HG03342 (cell line): ENCODE data around the gene ZNF598.
"Not testable (repeated sequence)": the region's sequence is repeated elsewhere in the genome, so short reads cannot be mapped to it uniquely, and the experiment has no call there.

ENCODE experiments used
- ATAC-seq: cut with Tn5 transposase; IDR thresholded peaks from one replicate; pipeline ENCODE4 v1.9.1; 2021; ENCODE audit warnings: mild to moderate bottlenecking, moderate library complexity; ENCODE audit not compliant: unreplicated experiment

ZNF598 gene

GRCh38 chr16:2028620-2029220, 19.1 kb upstream of the ZNF598 start:
- no peak for ATAC-seq

GRCh38 chr16:2028146-2028545, 18.5 kb upstream of the ZNF598 start:
- no peak for ATAC-seq

- ATAC-seq = no peak
Measured at GRCh38 chr16:2027024-2028010, 17.7 kb upstream of the ZNF598 start.

GRCh38 chr16:2026461-2027023, 16.9 kb upstream of the ZNF598 start, which contains the start of gene NHERF2:
TSS of gene NHERF2 (plus strand) at chr16:2026902. CDS start at chr16:2027006, 104 bp downstream.
- ATAC-seq = no peak

GRCh38 chr16:2025878-2026460, 16.3 kb upstream of the ZNF598 start:
- ATAC-seq = no peak

GRCh38 chr16:2025251-2025650, 15.6 kb upstream of the ZNF598 start:
- ATAC-seq = no peak

- no peak for ATAC-seq
Measured at GRCh38 chr16:2024032-2024420, 14.4 kb upstream of the ZNF598 start.

- ATAC-seq = peak; percentile 72
Measured at GRCh38 chr16:2023092-2024031, 13.7 kb upstream of the ZNF598 start.

- peak; percentile 17 for ATAC-seq
Measured at GRCh38 chr16:2022723-2023091, 13.1 kb upstream of the ZNF598 start.

GRCh38 chr16:2019921-2020831, 10.6 kb upstream of the ZNF598 start:
- ATAC-seq = no peak

- no peak for ATAC-seq
Measured at GRCh38 chr16:2019518-2019920, 9.9 kb upstream of the ZNF598 start, which contains the start of gene NPW. TSS of gene NPW (plus strand) at chr16:2019785.

- ATAC-seq = no peak
Measured at GRCh38 chr16:2016407-2016922, 6.8 kb upstream of the ZNF598 start.

- ATAC-seq = no peak
Measured at GRCh38 chr16:2015947-2016208, 6.3 kb upstream of the ZNF598 start.

GRCh38 chr16:2015117-2015946, 5.7 kb upstream of the ZNF598 start:
- ATAC-seq = no peak

- ATAC-seq = no peak
Measured at GRCh38 chr16:2013527-2013926, 3.9 kb upstream of the ZNF598 start.

- not testable (repeated sequence) for ATAC-seq
Measured at GRCh38 chr16:2011726-2012125, 2.1 kb upstream of the ZNF598 start.

GRCh38 chr16:2009164-2009711, 383 bp downstream of the ZNF598 start:
- ATAC-seq = peak; percentile 33

GRCh38 chr16:2008631-2009163, 924 bp downstream of the ZNF598 start:
- no peak for ATAC-seq
